Mesenchymal stem cell (in vitro differentiated cells and primary cell): ENCODE results near the gene REV3L.

Experiments used
- DNase-seq: peaks from one replicate; pipeline ENCODE4 v3.0.0-alpha.2; 2013
- H2AFZ ChIP-seq: one replicate; pipeline ENCODE4 v1.6.1; 2013; ENCODE audit warnings: low read depth, mild to moderate bottlenecking, control low read depth, inconsistent platforms, low read length, moderate library complexity
- H2AK5ac ChIP-seq: 2 replicates; pipeline ENCODE4 v1.6.1; 2013; ENCODE audit warnings: low read length, moderate library complexity, mild to moderate bottlenecking, inconsistent platforms; ENCODE audit not compliant: severe bottlenecking
- H2BK120ac ChIP-seq: one replicate; pipeline ENCODE4 v1.6.1; 2013; ENCODE audit warnings: low read depth, mild to moderate bottlenecking, inconsistent platforms, low read length, moderate library complexity
- H2BK12ac ChIP-seq, 2 experiments: one replicate each; pipeline ENCODE4 v1.6.1; 2013; ENCODE audit warnings: inconsistent platforms in 2 of 2, low read length in 2 of 2, mild to moderate bottlenecking in 2 of 2, moderate library complexity in 2 of 2, control low read depth in 1 of 2
- H2BK15ac ChIP-seq: one replicate; pipeline ENCODE4 v1.6.1; 2013; ENCODE audit warnings: mild to moderate bottlenecking, low read depth, inconsistent platforms; ENCODE audit not compliant: poor library complexity, severe bottlenecking
- H2BK5ac ChIP-seq: 2 replicates; pipeline ENCODE4 v1.6.1; 2013; ENCODE audit warnings: low read depth, mild to moderate bottlenecking, low read length, control low read depth, inconsistent platforms; ENCODE audit not compliant: poor library complexity, severe bottlenecking
- H3K14ac ChIP-seq, 2 experiments: one replicate each; pipeline ENCODE4 v1.6.1; 2013; ENCODE audit warnings: inconsistent platforms in 2 of 2, low read length in 2 of 2, control low read depth in 1 of 2, mild to moderate bottlenecking in 1 of 2, moderate library complexity in 1 of 2
- H3K18ac ChIP-seq, 2 experiments: one replicate each; pipeline ENCODE4 v1.6.1; 2013; ENCODE audit warnings: inconsistent platforms in 2 of 2, low read length in 2 of 2, control low read depth in 1 of 2, low read depth in 1 of 2, mild to moderate bottlenecking in 1 of 2
- H3K23ac ChIP-seq, 2 experiments: one replicate each; pipeline ENCODE4 v1.6.1; 2013; ENCODE audit warnings: inconsistent platforms in 2 of 2, low read length in 2 of 2, mild to moderate bottlenecking in 2 of 2, moderate library complexity in 2 of 2, control low read depth in 1 of 2
- H3K27ac ChIP-seq: 2 replicates; pipeline ENCODE4 v1.5.1; 2013; ENCODE audit warnings: mild to moderate bottlenecking, moderate library complexity, low read length, control low read depth, inconsistent platforms; ENCODE audit not compliant: poor library complexity, severe bottlenecking
- H3K27me3 ChIP-seq, 2 experiments: 2 replicates each; pipeline versions ENCODE4 v1.6.1 to v1.7.0; 2013; ENCODE audit warnings: low read length in 2 of 2, mild to moderate bottlenecking in 2 of 2, moderate library complexity in 2 of 2, control low read depth in 1 of 2, inconsistent platforms in 1 of 2; ENCODE audit not compliant: control insufficient read depth in 1 of 2, insufficient read depth in 1 of 2
- H3K36me3 ChIP-seq, 2 experiments: 2 replicates each; pipeline versions ENCODE4 v1.6.1 to v1.7.0; 2013; ENCODE audit warnings: low read length in 2 of 2, control low read depth in 1 of 2, inconsistent platforms in 1 of 2, low read depth in 1 of 2, mild to moderate bottlenecking in 1 of 2; ENCODE audit not compliant: insufficient read depth in 2 of 2, control insufficient read depth in 1 of 2
- H3K4ac ChIP-seq, 2 experiments: one replicate each; pipeline ENCODE4 v1.6.1; 2013; ENCODE audit warnings: inconsistent platforms in 2 of 2, low read length in 2 of 2, mild to moderate bottlenecking in 2 of 2, moderate library complexity in 2 of 2, control low read depth in 1 of 2, low read depth in 1 of 2
- H3K4me1 ChIP-seq: 2 replicates; pipeline ENCODE4 v1.6.1; 2013; ENCODE audit warnings: low read depth, low read length, control low read depth; ENCODE audit not compliant: control insufficient read depth, insufficient read depth
- H3K4me2 ChIP-seq: 2 replicates; pipeline ENCODE4 v1.6.1; 2013; ENCODE audit warnings: low read length, mild to moderate bottlenecking, inconsistent platforms; ENCODE audit not compliant: poor library complexity, severe bottlenecking
- H3K4me3 ChIP-seq, 2 experiments: 2 replicates each; pipeline versions ENCODE4 v1.5.1 to v1.7.0; 2013; ENCODE audit warnings: low read length in 2 of 2, mild to moderate bottlenecking in 2 of 2, control low read depth in 1 of 2, low read depth in 1 of 2; ENCODE audit not compliant: insufficient read depth in 1 of 2
- H3K79me1 ChIP-seq: replicated peaks from 2 replicates; pipeline ENCODE4 v1.6.1; 2013; ENCODE audit warnings: mild to moderate bottlenecking, control low read depth, low read length, inconsistent platforms; ENCODE audit not compliant: poor library complexity, severe bottlenecking
- H3K9ac ChIP-seq: 2 replicates; pipeline ENCODE4 v1.7.0; 2013; ENCODE audit warnings: mild to moderate bottlenecking, low read length, moderate library complexity
- H3K9me3 ChIP-seq: 2 replicates; pipeline ENCODE4 v1.7.0; 2013; ENCODE audit warnings: mild to moderate bottlenecking, low read length; ENCODE audit not compliant: control insufficient read depth
- H4K8ac ChIP-seq: one replicate; pipeline ENCODE4 v1.6.1; 2013; ENCODE audit warnings: inconsistent platforms, mild to moderate bottlenecking, low read length, moderate library complexity
- H4K91ac ChIP-seq: one replicate; pipeline ENCODE4 v1.6.1; 2013; ENCODE audit warnings: mild to moderate bottlenecking, low read length, inconsistent platforms
- WGBS: methylation state at CpG from one replicate; pipeline ENCODE4 v1.1.7; 2013; ENCODE audit warnings: mixed read lengths; 5-methylcytosine and 5-hydroxymethylcytosine counted together

REV3L gene

DNA sequence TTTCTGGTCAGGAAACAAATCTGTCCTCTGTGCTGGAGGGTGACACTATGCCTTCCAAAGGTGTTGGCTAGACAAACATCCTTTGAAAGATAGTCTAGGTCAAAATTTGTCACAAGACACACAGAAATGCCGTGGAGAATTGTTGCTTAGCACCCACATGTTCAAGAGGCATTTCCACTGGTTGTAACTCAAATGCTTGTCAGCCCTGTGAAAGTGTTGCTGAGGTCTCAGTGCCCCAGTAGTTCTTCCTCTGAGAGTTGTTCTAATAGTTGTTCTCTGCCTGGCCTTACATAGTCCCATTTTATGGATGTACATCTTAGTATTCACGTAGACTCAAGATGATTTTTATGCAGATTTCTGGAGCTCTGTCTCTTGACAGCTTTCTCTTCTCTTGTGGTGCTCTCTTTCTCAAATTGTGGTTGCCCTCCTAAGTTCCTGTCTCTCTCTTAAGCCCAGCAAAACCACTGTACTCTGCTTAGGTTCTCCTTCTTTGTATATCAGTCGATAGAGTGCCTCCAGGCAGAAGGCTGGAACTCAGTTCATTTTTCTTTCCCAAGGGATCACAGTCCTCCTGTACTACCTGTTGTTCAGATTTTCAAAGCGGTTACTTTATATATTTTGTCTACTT is 39.5 kb upstream of the REV3L start:
- Histone ChIP-seq H2AK5ac (no peak overlapping the region), H3K14ac (no peak overlapping the region), H4K91ac (no peak overlapping the region), H3K9me3 (no peaks in the 10 kb centered on the region), H3K18ac (no peak overlapping the region), H2BK120ac (no peak overlapping the region), H3K4me1 (no peaks in the 10 kb centered on the region), H2BK15ac (no peak overlapping the region), H4K8ac (no peak overlapping the region), H3K4ac (no peak overlapping the region), H3K79me1 (peaks cover 11% of the 10 kb centered on the region), H3K27ac (no peak overlapping the region), H3K4me3 (no peak overlapping the region), H3K27me3 (no peaks in the 10 kb centered on the region), H3K23ac (no peak overlapping the region), H2BK12ac (no peak overlapping the region), H3K36me3 (no peaks in the 10 kb centered on the region), H2BK5ac (no peak overlapping the region), H3K4me2 (no peak overlapping the region), H2AFZ (no peak overlapping the region), H3K9ac (no peak overlapping the region)
- no peak for DNase-seq
- WGBS, result 90% methylated on average over 3 of the region's 4 CpGs

DNA sequence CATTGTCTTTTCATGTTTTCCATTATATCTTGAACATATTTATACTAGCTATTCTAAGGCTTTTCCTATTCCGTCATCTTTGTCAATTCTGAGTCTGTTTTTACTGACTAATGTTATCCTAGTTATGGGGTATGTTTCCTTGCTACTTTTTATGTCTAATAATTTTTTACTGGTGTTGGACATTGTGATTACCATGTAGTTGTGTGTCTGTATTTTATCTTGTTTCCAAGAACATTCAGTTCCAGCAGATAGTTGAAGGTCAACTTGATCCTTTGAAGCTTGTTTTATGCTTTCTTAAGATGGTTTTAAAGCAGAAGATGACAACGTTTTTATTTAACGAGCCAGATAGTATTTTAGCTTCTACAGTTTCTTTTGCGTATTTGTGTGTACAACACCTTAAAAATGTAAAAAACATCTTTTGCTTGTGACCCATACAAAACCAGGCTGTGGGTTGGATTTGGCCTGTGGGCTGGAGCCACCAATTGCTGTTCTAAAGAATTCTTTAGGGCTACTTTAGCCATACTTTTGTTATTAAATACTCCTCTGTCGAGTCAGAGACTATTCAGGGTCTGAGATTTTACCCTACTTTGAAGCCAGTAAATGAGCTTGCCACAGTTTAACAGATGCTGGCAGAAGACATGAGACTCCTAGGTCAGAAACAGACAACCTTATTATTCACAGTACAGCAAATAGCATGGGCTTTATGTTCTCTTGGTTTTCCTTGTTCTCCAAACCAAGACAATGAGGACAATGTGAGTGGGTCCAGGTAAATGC is 38.7 kb upstream of the REV3L start:
- H4K91ac ChIP-seq, result no peak overlapping the region
- peak overlapping the region in 1 of 2 experiments; percentile 52 for H3K18ac ChIP-seq

DNA sequence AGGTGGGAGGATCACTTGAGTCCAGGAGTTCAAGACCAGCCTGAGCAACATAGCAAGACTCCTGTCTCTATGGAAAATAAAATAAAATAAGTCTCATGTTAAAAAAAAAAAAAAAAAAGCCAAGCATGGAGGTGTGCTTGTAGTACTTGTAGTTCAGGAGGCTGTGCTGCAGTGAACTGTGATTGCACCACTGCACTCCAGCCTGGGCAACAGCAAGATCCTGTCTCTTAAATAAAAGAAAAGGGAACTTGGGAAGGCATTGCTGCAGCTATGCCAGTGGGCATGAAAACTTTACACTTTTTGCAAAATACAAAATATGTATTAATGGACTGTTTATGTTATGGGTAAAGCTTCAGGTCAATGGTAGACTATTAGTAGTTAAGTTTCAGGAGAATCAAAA is 37.5 kb upstream of the REV3L start:
- Histone ChIP-seq H4K8ac (no peak overlapping the region), H2BK15ac (no peak overlapping the region), H2BK120ac (no peak overlapping the region), H3K23ac (no peak overlapping the region), H3K4me2 (no peak overlapping the region), H2BK12ac (no peak overlapping the region), H3K4ac (no peak overlapping the region), H2AFZ (no peak overlapping the region), H3K18ac (no peak overlapping the region), H3K27ac (no peak overlapping the region), H3K9ac (no peak overlapping the region), H3K27me3 (no peaks in the 10 kb centered on the region), H3K14ac (no peak overlapping the region), H3K36me3 (no peaks in the 10 kb centered on the region), H4K91ac (no peak overlapping the region), H3K4me1 (no peaks in the 10 kb centered on the region), H3K79me1 (peaks cover 11% of the 10 kb centered on the region), H3K9me3 (no peaks in the 10 kb centered on the region), H3K4me3 (no peak overlapping the region), H2AK5ac (no peak overlapping the region), H2BK5ac (no peak overlapping the region)
- DNase-seq, result no peak

More for the DNA sequence above, 38.7 kb upstream of the REV3L start:
- H3K27me3 ChIP-seq, result no peaks in the 10 kb centered on the region
- no peak overlapping the region for H2BK120ac ChIP-seq
- no peak overlapping the region for H3K14ac ChIP-seq
- no peak overlapping the region for H2AK5ac ChIP-seq
- no peaks in the 10 kb centered on the region for H3K36me3 ChIP-seq
- 96% methylated on average over 3 of the region's 5 CpGs for WGBS
- no peak overlapping the region for H3K4me3 ChIP-seq
- no peak overlapping the region for H3K23ac ChIP-seq
- H2BK5ac ChIP-seq, result no peak overlapping the region
- no peak overlapping the region for H4K8ac ChIP-seq
- peaks cover 11% of the 10 kb centered on the region for H3K79me1 ChIP-seq
- H2BK15ac ChIP-seq, result no peak overlapping the region
- no peak overlapping the region for H3K9ac ChIP-seq
- DNase-seq, result no peak
- no peaks in the 10 kb centered on the region for H3K9me3 ChIP-seq
- H3K4ac ChIP-seq, result no peak overlapping the region
- no peak overlapping the region for H2AFZ ChIP-seq
- H3K4me2 ChIP-seq, result no peak overlapping the region
- no peaks in the 10 kb centered on the region for H3K4me1 ChIP-seq
- no peak overlapping the region for H2BK12ac ChIP-seq
- no peak overlapping the region for H3K27ac ChIP-seq

DNA sequence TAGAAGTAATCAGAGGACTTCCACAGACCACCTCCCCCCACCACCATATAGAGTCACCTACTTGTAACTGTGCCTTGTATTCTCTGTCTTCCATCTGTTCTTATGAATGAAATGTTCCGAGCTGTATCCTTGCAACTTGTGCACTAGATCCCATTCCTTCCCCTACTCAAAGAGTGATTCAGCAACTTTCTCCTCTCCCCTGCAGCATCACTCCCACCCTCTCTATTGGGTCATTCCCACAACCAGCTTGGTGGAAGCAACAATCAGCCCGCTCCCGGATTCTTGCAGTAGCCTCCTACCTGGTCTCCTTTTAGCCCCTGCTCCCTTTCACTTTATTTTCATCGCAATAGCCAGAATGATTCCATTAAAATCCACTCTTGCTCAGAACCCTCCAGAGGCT is 34.9 kb upstream of the REV3L start:
- no peak overlapping the region for H3K4ac ChIP-seq
- no peaks in the 10 kb centered on the region for H3K4me1 ChIP-seq
- no peak overlapping the region for H3K4me2 ChIP-seq
- no peak overlapping the region for H3K14ac ChIP-seq
- H2BK15ac ChIP-seq, result no peak overlapping the region
- H2BK120ac ChIP-seq, result no peak overlapping the region
- H4K91ac ChIP-seq, result no peak overlapping the region
- no peak for DNase-seq
- H3K18ac ChIP-seq, result no peak overlapping the region
- no peak overlapping the region for H3K27ac ChIP-seq
- H3K36me3 ChIP-seq, result no peaks in the 10 kb centered on the region
- 88% methylated on average over 4 of the region's 4 CpGs for WGBS
- no peak overlapping the region for H3K9ac ChIP-seq
- H4K8ac ChIP-seq, result no peak overlapping the region
- no peaks in the 10 kb centered on the region for H3K9me3 ChIP-seq
- H2AK5ac ChIP-seq, result no peak overlapping the region
- no peak overlapping the region for H3K4me3 ChIP-seq
- H2BK12ac ChIP-seq, result no peak overlapping the region
- H3K79me1 ChIP-seq, result peaks cover 10% of the 10 kb centered on the region
- no peaks in the 10 kb centered on the region for H3K27me3 ChIP-seq
- no peak overlapping the region for H2BK5ac ChIP-seq
- no peak overlapping the region for H3K23ac ChIP-seq
- no peak overlapping the region for H2AFZ ChIP-seq
